Chondrocyte (in vitro differentiated cells): ENCODE results near the gene HES2. TPM values are rescaled to one million over a fixed set of nuclear protein-coding genes. Genes with fewer than 3 reads are reported as not detected.
A peak's percentile ranks its signal among the peaks of the same experiment; 100 is the strongest.
"Not testable (repeated sequence)": the region's sequence is repeated elsewhere in the genome, so short reads cannot be mapped to it uniquely, and the experiment has no call there.

Experiments used
- DNase-seq: peaks from one replicate; pipeline ENCODE4 v3.0.0; 2021; ENCODE audit warnings: mixed read lengths, low spot score
- H3K27ac Mint-ChIP-seq: one replicate; pipeline ENCODE4 v1.8.0; 2021; ENCODE audit warnings: mild to moderate bottlenecking, moderate library complexity, mixed read lengths; ENCODE audit not compliant: unreplicated experiment
- H3K27me3 Mint-ChIP-seq: 2 replicates; pipeline ENCODE4 v1.8.0; 2021; ENCODE audit warnings: low read depth, mixed read lengths
- H3K36me3 Mint-ChIP-seq: 2 replicates; pipeline ENCODE4 v1.8.0; 2021; ENCODE audit warnings: low read depth, mixed read lengths
- H3K4me1 Mint-ChIP-seq: 2 replicates; pipeline ENCODE4 v1.8.0; 2021; ENCODE audit warnings: low read depth, mild to moderate bottlenecking, mixed read lengths
- H3K4me3 Mint-ChIP-seq: one replicate; pipeline ENCODE4 v1.8.0; 2021; ENCODE audit warnings: mild to moderate bottlenecking, moderate library complexity, mixed read lengths; ENCODE audit not compliant: unreplicated experiment
- H3K9me3 Mint-ChIP-seq: 2 replicates; pipeline ENCODE4 v1.8.0; 2021; ENCODE audit warnings: low read depth, mixed read lengths
- microRNA-seq: library from miRNA; unstranded; fragments of <30 nt; microRNA quantifications from one replicate; pipeline ENCODE4 v1.2.0, GENCODE V29; 2020; ENCODE audit warnings: borderline number of aligned reads
- total RNA-seq: library from RNA; stranded (reverse); gene quantifications from 3 replicates; pipeline ENCODE4 v1.2.1, GENCODE V29; 2021
- TF ChIP-seq, protein P1 (sequence below): fragments of 200-600 bp; sonication (generic); IDR thresholded peaks from 2 replicates; pipeline ENCODE4 v1.5.0; 2021; ENCODE audit warnings: antibody characterized with exemption, mild to moderate bottlenecking, moderate library complexity

Gene HES2
- total RNA-seq, 1 donor from 2014 or later, result 0.15 TPM

DNA sequence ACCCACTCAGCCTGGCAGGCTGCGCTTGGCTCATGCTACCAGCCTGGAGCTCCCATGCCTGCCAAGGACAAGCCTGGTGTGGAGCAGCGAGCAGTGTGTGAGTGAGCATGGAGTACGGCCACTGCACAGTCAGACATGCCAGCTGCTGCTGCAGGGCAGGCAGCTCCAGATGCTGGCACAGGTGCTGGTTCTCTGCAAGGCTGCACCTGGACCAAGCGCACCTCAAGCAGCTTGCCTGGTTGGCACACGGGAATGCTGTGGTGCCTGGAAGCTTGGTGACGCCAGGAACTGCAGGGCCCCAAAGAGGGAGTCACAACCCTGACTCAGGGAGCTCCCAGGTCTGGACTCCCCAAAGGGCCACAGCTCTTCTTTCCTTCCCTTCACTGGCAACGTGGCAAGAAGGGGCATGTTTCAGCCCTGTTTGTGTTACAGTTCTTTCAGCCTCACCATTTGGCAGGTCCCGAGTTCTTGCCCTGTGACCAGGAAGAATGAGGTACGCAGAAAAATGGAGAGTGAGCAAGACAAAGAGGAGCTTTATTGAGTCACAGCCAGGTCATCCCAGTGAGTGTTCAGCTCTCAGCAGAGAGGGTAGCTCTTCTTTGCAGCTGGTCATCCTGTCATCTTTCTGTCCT lies 52.2 kb downstream of the HES2 start:
- no peak overlapping the region for H3K27ac Mint-ChIP-seq
- TF ChIP-seq, protein P1, sequence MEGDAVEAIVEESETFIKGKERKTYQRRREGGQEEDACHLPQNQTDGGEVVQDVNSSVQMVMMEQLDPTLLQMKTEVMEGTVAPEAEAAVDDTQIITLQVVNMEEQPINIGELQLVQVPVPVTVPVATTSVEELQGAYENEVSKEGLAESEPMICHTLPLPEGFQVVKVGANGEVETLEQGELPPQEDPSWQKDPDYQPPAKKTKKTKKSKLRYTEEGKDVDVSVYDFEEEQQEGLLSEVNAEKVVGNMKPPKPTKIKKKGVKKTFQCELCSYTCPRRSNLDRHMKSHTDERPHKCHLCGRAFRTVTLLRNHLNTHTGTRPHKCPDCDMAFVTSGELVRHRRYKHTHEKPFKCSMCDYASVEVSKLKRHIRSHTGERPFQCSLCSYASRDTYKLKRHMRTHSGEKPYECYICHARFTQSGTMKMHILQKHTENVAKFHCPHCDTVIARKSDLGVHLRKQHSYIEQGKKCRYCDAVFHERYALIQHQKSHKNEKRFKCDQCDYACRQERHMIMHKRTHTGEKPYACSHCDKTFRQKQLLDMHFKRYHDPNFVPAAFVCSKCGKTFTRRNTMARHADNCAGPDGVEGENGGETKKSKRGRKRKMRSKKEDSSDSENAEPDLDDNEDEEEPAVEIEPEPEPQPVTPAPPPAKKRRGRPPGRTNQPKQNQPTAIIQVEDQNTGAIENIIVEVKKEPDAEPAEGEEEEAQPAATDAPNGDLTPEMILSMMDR, result no peak
- no peaks in the 10 kb centered on the region for H3K9me3 Mint-ChIP-seq
- DNase-seq, result no peak
- peaks cover 12% of the 10 kb centered on the region for H3K4me1 Mint-ChIP-seq
- H3K4me3 Mint-ChIP-seq, result no peak overlapping the region
- no peaks in the 10 kb centered on the region for H3K27me3 Mint-ChIP-seq
- H3K36me3 Mint-ChIP-seq, result no peaks in the 10 kb centered on the region

DNA sequence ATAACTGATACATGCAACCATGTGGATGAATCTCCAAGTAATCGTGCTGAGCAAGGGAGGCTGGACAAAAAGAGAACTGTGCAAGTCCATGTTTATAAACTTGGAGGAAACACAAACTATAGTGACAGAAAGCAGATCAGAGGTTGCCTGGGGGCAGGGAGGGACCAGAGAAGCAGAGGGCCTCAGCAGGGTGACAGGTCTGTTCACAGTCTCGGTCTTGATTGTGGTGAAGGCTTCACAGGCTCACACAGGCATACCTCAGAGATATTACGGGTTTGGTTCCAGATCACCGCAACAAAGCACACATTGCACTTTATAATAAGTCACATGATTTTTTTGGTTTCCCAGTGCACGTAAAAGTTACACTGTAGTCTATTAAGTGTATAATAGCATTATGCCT lies 54.7 kb downstream of the HES2 start:
- Mint-ChIP-seq H3K27ac (no peak overlapping the region), H3K9me3 (no peaks in the 10 kb centered on the region), H3K27me3 (no peaks in the 10 kb centered on the region), H3K4me3 (no peak overlapping the region), H3K4me1 (peaks cover 12% of the 10 kb centered on the region), H3K36me3 (no peaks in the 10 kb centered on the region)
- TF ChIP-seq, protein P1, result no peak
- no peak for DNase-seq

DNA sequence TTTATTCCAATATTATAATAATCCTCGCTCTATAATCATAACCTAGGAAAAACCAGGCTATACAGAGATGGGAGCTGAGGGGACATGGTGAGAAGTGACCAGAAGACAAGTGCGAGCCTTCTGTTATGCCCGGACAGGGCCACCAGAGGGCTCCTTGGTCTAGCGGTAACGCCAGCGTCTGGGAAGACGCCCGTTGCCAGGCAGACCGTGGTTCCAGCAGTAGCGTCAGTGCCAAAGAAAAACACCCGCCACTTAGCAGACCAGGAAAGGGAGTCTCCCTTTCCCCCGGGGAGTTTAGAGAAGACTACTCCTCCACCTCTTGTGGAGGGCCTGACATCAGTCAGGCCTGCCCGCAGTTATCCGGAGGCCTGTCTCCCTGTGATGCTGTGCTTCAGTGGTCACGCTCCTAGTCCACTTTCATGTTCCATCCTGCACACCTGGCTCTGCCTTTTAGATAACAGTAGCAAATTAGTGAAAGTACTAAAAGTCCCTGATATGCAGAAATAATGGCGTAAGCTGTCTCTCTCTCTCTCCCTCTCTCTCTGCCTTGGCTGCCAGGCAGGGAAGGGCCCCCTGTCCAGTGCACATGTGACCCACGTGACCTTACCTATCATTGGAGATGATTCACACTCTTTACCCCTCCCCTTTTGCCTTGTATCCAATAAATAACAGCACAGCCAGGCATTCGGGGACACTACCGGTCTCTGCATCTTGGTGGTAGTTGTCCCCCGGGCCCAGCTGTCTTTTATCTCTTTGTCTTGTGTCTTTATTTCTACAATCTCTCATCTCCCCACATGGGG lies 56.4 kb downstream of the HES2 start:
- not testable (repeated sequence) for H3K4me3 Mint-ChIP-seq, H3K36me3 Mint-ChIP-seq, H3K27me3 Mint-ChIP-seq, H3K9me3 Mint-ChIP-seq, DNase-seq
- Mint-ChIP-seq H3K4me1 (peaks cover 21% of the 10 kb centered on the region), H3K27ac (peak overlapping the region; percentile 51)
- TF ChIP-seq, protein P1, result peak; percentile 86

Small RNA genes within 50 kb of the gene (microRNA-seq; reads per million reads assigned to microRNA genes)
- gene MIR4252, result not detected

Other genes starting within 250 kb of the HES2 start
- gene CHD5, start 239.6 kb downstream of the HES2 start, total RNA-seq, result 0.23 to 1.0 TPM (median 0.42 TPM) in 3 replicates
- gene RPL22, start 220.3 kb downstream of the HES2 start, total RNA-seq, result 208 to 243 TPM (median 220 TPM) in 3 replicates
- gene RNF207, start 213.8 kb downstream of the HES2 start, total RNA-seq, result 15.6 to 19.9 TPM (median 17.9 TPM) in 3 replicates
- 72.7 to 94.2 TPM (median 73.1 TPM) in 3 replicates for gene ICMT, start 184.0 kb downstream of the HES2 start, total RNA-seq
- not detected in 3 replicates for gene HES3, start 175.7 kb downstream of the HES2 start, total RNA-seq
- 4.2 to 5.8 TPM (median 4.4 TPM) in 3 replicates for gene GPR153, start 158.8 kb downstream of the HES2 start, total RNA-seq
- 43.9 to 48.1 TPM (median 44.0 TPM) in 3 replicates for gene ACOT7, start 26.2 kb downstream of the HES2 start, total RNA-seq
- 0.57 to 2.5 TPM (median 2.1 TPM) in 3 replicates for gene ESPN, start 4.9 kb upstream of the HES2 start, total RNA-seq
- 20.1 to 32.4 TPM (median 21.4 TPM) in 3 replicates for gene TNFRSF25, start 46.3 kb upstream of the HES2 start, total RNA-seq
- gene PLEKHG5, start 71.7 kb upstream of the HES2 start, total RNA-seq, result 32.4 to 50.5 TPM (median 33.6 TPM) in 3 replicates
- 24.0 to 32.3 TPM (median 27.0 TPM) in 3 replicates for gene NOL9, start 134.6 kb upstream of the HES2 start, total RNA-seq
- gene TAS1R1, start 135.4 kb upstream of the HES2 start, total RNA-seq, result not detected in 3 replicates
- gene ZBTB48, start 160.1 kb upstream of the HES2 start, total RNA-seq, result 19.9 to 27.4 TPM (median 23.7 TPM) in 3 replicates
- gene KLHL21, start 182.9 kb upstream of the HES2 start, total RNA-seq, result 34.3 to 39.6 TPM (median 38.3 TPM) in 3 replicates
- gene PHF13, start 193.8 kb upstream of the HES2 start, total RNA-seq, result 22.2 to 25.6 TPM (median 23.9 TPM) in 3 replicates
- gene THAP3, start 204.9 kb upstream of the HES2 start, total RNA-seq, result 12.9 to 18.2 TPM (median 14.7 TPM) in 3 replicates